Subcutaneous adipose tissue (tissue), 4 donors: ENCODE results near the gene DLD. TPM values are rescaled to one million over a fixed set of nuclear protein-coding genes. Genes with fewer than 3 reads are reported as not detected.

Experiments used
- CTCF ChIP-seq: fragments of 450-650 bp; IDR thresholded peaks from one replicate; pipeline ENCODE4 v1.5.1; 2016; ENCODE audit warnings: low read depth, mild to moderate bottlenecking, control low read depth, antibody characterized with exemption, moderate library complexity
- total RNA-seq, 4 donors: library from RNA; depleted of rRNA; stranded (reverse); fragments of >200 nt; gene quantifications; one replicate each; pipeline ENCODE4 v1.1.0, GENCODE V29; 2016

Gene DLD
- total RNA-seq, 4 donors from 2014 or later, result 74.0 to 116 (median 100.0) TPM

GRCh38 chr7:107924841-107925504 is 34.0 kb downstream of the DLD start:
- no peak for TF ChIP-seq CTCF

- no peak for TF ChIP-seq CTCF
Measured at GRCh38 chr7:107926481-107926880, 35.5 kb downstream of the DLD start.

GRCh38 chr7:107931740-107932515 is 40.9 kb downstream of the DLD start:
- no peak for TF ChIP-seq CTCF

- no peak for TF ChIP-seq CTCF
Measured at GRCh38 chr7:107932805-107933204, 41.8 kb downstream of the DLD start.

GRCh38 chr7:107933386-107934013 is 42.5 kb downstream of the DLD start:
- no peak for TF ChIP-seq CTCF

GRCh38 chr7:107934991-107935770 is 44.2 kb downstream of the DLD start:
- no peak for TF ChIP-seq CTCF

- TF ChIP-seq CTCF, result no peak
Measured at GRCh38 chr7:107936312-107936711, 45.3 kb downstream of the DLD start.
